K562 (cell line): ENCODE data around the gene ZNF197. TPM values are rescaled to one million over a fixed set of nuclear protein-coding genes. Genes with fewer than 3 reads are reported as not detected.

Experiments used
- ATAC-seq: fragments of 200-7000 bp; cut with Tn5 transposase; 3 replicates; pipeline ENCODE4 v1.9.1; 2020; ENCODE audit warnings: moderate library complexity
- BruUV-seq: library from RNA; stranded (reverse); fragments of 400-500 nt; replicated peaks from 2 replicates; lab custom pipeline; 2021; lab: Mats Ljungman, UMichigan
- CTCF ChIA-PET: fragments of 300-600 bp; formaldehyde crosslinking; extraction: SDS; loops from one replicate; lab custom pipeline; 2021; ENCODE audit warnings: low intra/inter-chr PET ratio; lab: Yijun Ruan, JAX
- POLR2A ChIA-PET: fragments of 300-600, 350-650 bp; sonication (Branson Sonifier 250); formaldehyde crosslinking; extraction: SDS; loops from one replicate; lab custom pipeline; 2021; ENCODE audit warnings: antibody characterized with exemption, inconsistent platforms; lab: Yijun Ruan, JAX
- DNase-seq, 4 experiments: peaks; one replicate each; pipeline versions ENCODE4 v3.0.0 to v3.0.0-alpha.2; 2011 to 2018; ENCODE audit warnings: low spot score in 3 of 4, mixed read lengths in 3 of 4; ENCODE audit errors: extremely low read depth in 1 of 4
- FAIRE-seq: peaks from 2 replicates; lab custom pipeline; 2011; peaks lifted over from hg19 to GRCh38; lab: Jason Lieb, UNC
- H2AFZ ChIP-seq: 2 replicates; pipeline ENCODE4 v1.6.0; 2011; ENCODE audit warnings: low read depth, low read length, control low read depth, inconsistent platforms
- H3K27ac ChIP-seq: fragments of 200-600 bp; 3 replicates; pipeline ENCODE4 v1.8.0; 2011; ENCODE audit warnings: low read depth, mild to moderate bottlenecking, control low read depth, inconsistent platforms, low read length, moderate library complexity, mixed read lengths; ENCODE audit errors: extremely low read depth
- H3K27me3 ChIP-seq, 2 experiments: fragments of 300-600 bp in 1 of 2; 2 replicates in 1 of 2; 3 replicates in 1 of 2; pipeline versions ENCODE4 v1.6.0 to v1.8.0; 2011; ENCODE audit warnings: inconsistent platforms in 2 of 2, low read length in 2 of 2, mild to moderate bottlenecking in 1 of 2, mixed read lengths in 1 of 2, moderate library complexity in 1 of 2; ENCODE audit not compliant: control insufficient read depth in 2 of 2, insufficient read depth in 2 of 2
- H3K36me3 ChIP-seq: fragments of 300-600 bp; 3 replicates; pipeline ENCODE4 v1.8.0; 2011; ENCODE audit warnings: mild to moderate bottlenecking, low read length, inconsistent platforms; ENCODE audit not compliant: control insufficient read depth, insufficient read depth
- H3K4me1 ChIP-seq, 2 experiments: fragments of 200-600 bp in 1 of 2; replicated peaks in 1 of 2; 2 replicates in 1 of 2; 3 replicates in 1 of 2; pipeline versions ENCODE4 v1.5.1 to v1.8.0; 2011; ENCODE audit warnings: inconsistent platforms in 2 of 2, low read length in 2 of 2, mild to moderate bottlenecking in 1 of 2, mixed read lengths in 1 of 2, moderate library complexity in 1 of 2; ENCODE audit not compliant: control insufficient read depth in 2 of 2, insufficient read depth in 2 of 2
- H3K4me2 ChIP-seq: 2 replicates; pipeline ENCODE4 v1.6.1; 2011; ENCODE audit warnings: low read length, control low read depth, inconsistent platforms, mixed read lengths; ENCODE audit not compliant: insufficient read depth
- H3K4me3 ChIP-seq: fragments of 200-600 bp; sonication (generic), shearing (Covaris generic); 2 replicates; pipeline ENCODE4 v1.5.1; 2016; ENCODE audit warnings: control low read depth, inconsistent platforms
- H3K79me2 ChIP-seq: fragments of 200-600 bp; 3 replicates; pipeline ENCODE4 v1.8.0; 2011; ENCODE audit warnings: low read length, inconsistent platforms; ENCODE audit not compliant: control insufficient read depth, insufficient read depth
- H3K9ac ChIP-seq, 2 experiments: 2 replicates each; pipeline versions ENCODE4 v1.6.0 to v1.6.1; 2011; ENCODE audit warnings: low read depth in 2 of 2, low read length in 2 of 2, control low read depth in 1 of 2, inconsistent platforms in 1 of 2, mild to moderate bottlenecking in 1 of 2, mixed read lengths in 1 of 2; ENCODE audit not compliant: insufficient read depth in 1 of 2
- H3K9me1 ChIP-seq: one replicate; pipeline ENCODE4 v1.6.0; 2011; ENCODE audit warnings: inconsistent platforms, mild to moderate bottlenecking, low read length, moderate library complexity; ENCODE audit not compliant: control insufficient read depth, insufficient read depth
- H3K9me3 ChIP-seq: replicated peaks from 2 replicates; pipeline ENCODE4 v1.5.1; 2011; ENCODE audit warnings: low read depth, low read length, inconsistent platforms; ENCODE audit not compliant: control insufficient read depth, insufficient read depth
- H4K20me1 ChIP-seq: replicated peaks from 2 replicates; pipeline ENCODE4 v1.6.1; 2011; ENCODE audit warnings: low read length, inconsistent platforms, mixed read lengths; ENCODE audit not compliant: control insufficient read depth, insufficient read depth
- GABPA ChIP-seq: fragments of 200-800 bp; sonication (Bioruptor generic); conservative IDR thresholded peaks from 2 replicates; pipeline ENCODE4 v1.6.1; 2016; ENCODE audit warnings: low read depth, missing genetic modification characterization, missing compliant biosample characterization
- GABPB1 ChIP-seq: sonication (generic); formaldehyde crosslinking; IDR thresholded peaks from 2 replicates; pipeline ENCODE4 v1.8.0; 2022; ENCODE audit warnings: mild to moderate bottlenecking, missing genetic modification reagents
- GTF2A2 ChIP-seq: IDR thresholded peaks from 2 replicates; pipeline ENCODE4 v1.6.1; 2016; ENCODE audit warnings: mild to moderate bottlenecking, missing genetic modification characterization, missing compliant biosample characterization
- HNRNPLL ChIP-seq: fragments of 200-400 bp; formaldehyde crosslinking; IDR thresholded peaks from 2 replicates; pipeline ENCODE4 v1.6.1; 2017; ENCODE audit warnings: low read length, low read depth, mild to moderate bottlenecking; ENCODE audit not compliant: poor library complexity, severe bottlenecking
- RBFOX2 ChIP-seq: fragments of 200-400 bp; formaldehyde crosslinking; IDR thresholded peaks from 2 replicates; pipeline ENCODE4 v1.6.1; 2017; ENCODE audit warnings: low read depth, mild to moderate bottlenecking, low read length, moderate library complexity
- RBM39 ChIP-seq: fragments of 200-400 bp; formaldehyde crosslinking; optimal IDR thresholded peaks from 2 replicates; pipeline ENCODE3; 2018; ENCODE audit warnings: low read depth, low read length
- TGIF2 ChIP-seq: sonication (generic); formaldehyde crosslinking; IDR thresholded peaks from 2 replicates; pipeline ENCODE4 v1.8.1; 2022; ENCODE audit warnings: mild to moderate bottlenecking, missing genetic modification reagents, moderate library complexity
- WGBS: fragments of 100-300 bp; shearing (Covaris generic); methylation state at CpG from one replicate; pipeline ENCODE4 v1.1.6; 2016; ENCODE audit warnings: low coverage, mixed read lengths; ENCODE audit not compliant: insufficient coverage; ENCODE audit errors: missing lambda C conversion rate; 5-methylcytosine and 5-hydroxymethylcytosine counted together
- in situ Hi-C: fragments of 300-500 bp; cut with MboI; formaldehyde crosslinking; loops from 4 replicates; pipeline ENCODE4 v1.15.0; 2018; ENCODE audit warnings: inconsistent platforms, mixed read lengths
- intact Hi-C: fragments of 100-400 bp; cut with micrococcal nuclease; formaldehyde crosslinking; loops from 2 replicates; pipeline ENCODE4 v1.14.2; 2022
- polyA plus RNA-seq, 8 experiments: library from polyadenylated mRNA; depleted of rRNA in 4 of 8; stranded (reverse) in 5 of 8; unstranded in 3 of 8; fragments of >200 nt; fragmentation: Nextera tagmentation in 2 of 8; fragmentation: Illumina TruSeq in 1 of 8; extraction: Ambion mirVana in 2 of 8; extraction: Trizol in 1 of 8; gene quantifications; 2 replicates each; pipeline versions ENCODE4 v1.2.1 to v1.2.3, GENCODE V29; 2011 to 2014; ENCODE audit warnings: inconsistent platforms in 1 of 8, missing spikeins in 1 of 8
- total RNA-seq, 7 experiments: library from RNA; depleted of rRNA in 6 of 7; stranded (reverse); fragments of >200 nt in 6 of 7; fragmentation: Illumina TruSeq in 2 of 7; extraction: Trizol in 2 of 7; gene quantifications; 2 replicates each; pipeline versions ENCODE4 v1.2.1 to v1.2.3, GENCODE V29; 2011 to 2021; ENCODE audit warnings: low replicate concordance in 1 of 7

The ZNF197 gene
- total and polyA plus RNA-seq, 9 of the 15 experiments (the other 6 are each of a cell fraction or from before 2014, with no cell fraction given): 3.5 to 19.1 (median 13.7) TPM

DNA sequence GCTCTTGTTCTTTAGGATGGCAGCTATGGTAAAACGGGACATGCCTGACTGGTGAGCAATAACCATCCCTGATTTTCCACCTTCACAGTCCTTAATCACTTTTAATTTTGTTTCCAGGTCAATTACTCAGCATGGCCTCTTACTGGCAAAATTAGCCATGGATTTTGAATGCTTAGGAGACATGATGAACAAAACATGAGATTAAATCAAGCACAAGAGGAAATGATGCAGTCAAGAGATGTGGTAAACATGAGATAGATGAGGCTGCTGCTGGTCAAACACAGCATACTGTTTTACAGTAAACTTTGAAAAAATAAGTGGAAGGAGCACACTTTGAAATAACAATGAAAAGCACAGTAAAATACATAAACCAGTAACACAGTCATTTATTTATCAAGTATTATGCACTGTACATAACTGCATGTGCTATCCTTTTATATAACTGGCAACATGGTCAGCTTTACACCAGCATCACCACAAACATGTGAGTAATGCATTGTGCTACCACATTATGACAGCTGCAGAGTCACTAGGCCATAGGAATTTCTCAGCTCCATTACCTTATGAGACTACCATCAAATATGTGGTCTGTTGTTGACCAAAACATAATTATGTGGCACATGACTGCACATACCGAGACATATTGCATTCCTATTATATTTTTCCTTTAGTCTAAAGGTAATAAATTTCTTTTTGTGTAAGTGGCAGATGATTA is 57.5 kb downstream of the ZNF197 start:
- no peaks in the 10 kb centered on the region for H4K20me1 ChIP-seq
- H3K9me1 ChIP-seq: no peaks in the 10 kb centered on the region
- in situ Hi-C loops (no loop called here), intact Hi-C loops (no loop called here)
- H2AFZ ChIP-seq: no peak overlapping the region
- TF ChIP-seq GTF2A2 (tag) (no peak), RBFOX2 (no peak), GABPB1 (no peak), TGIF2 (CRISPR knock-in tag) (no peak), HNRNPLL (no peak), RBM39 (no peak), GABPA (tag) (no peak)
- H3K4me3 ChIP-seq: no peak overlapping the region
- H3K79me2 ChIP-seq: no peaks in the 10 kb centered on the region
- ChIA-PET CTCF (no interaction called here), POLR2A (interaction anchor here (0.6 to 1.8 kb wide), 3 partner anchors 16 to 986 kb away, joined by 3 to 4 read pairs (median 4); no protein-coding TSS in a partner anchor)
- no TSS peak for BruUV-seq
- no peak for DNase-seq
- H3K9ac ChIP-seq: no peak overlapping the region
- no peak overlapping the region for H3K4me2 ChIP-seq
- peaks cover 0 to 5% of the 10 kb centered on the region in 2 experiments; a peak in 1 of 5 replicates for H3K4me1 ChIP-seq
- FAIRE-seq: no peak
- H3K27me3 ChIP-seq: peaks cover 5 to 14% of the 10 kb centered on the region in 2 experiments; a peak in 4 of 5 replicates
- H3K36me3 ChIP-seq: no peaks in the 10 kb centered on the region
- 0% methylated on average over 2 of the region's 2 CpGs for WGBS
- no peak for ATAC-seq
- no peak overlapping the region for H3K27ac ChIP-seq
- peaks cover 3% of the 10 kb centered on the region; the same call in 1 of the 2 replicates for H3K9me3 ChIP-seq
